HepG2 (cell line): ENCODE data around the gene ZNF394. TPM values are rescaled to one million over a fixed set of nuclear protein-coding genes. Genes with fewer than 3 reads are reported as not detected.

Source experiments
- CREB1 ChIP-seq, 2 experiments: fragments of 450-650 bp in 1 of 2; IDR thresholded peaks; 2 replicates each; pipeline ENCODE4 v1.6.1; 2016 to 2017; ENCODE audit warnings: control low read depth in 1 of 2, mild to moderate bottlenecking in 1 of 2, missing compliant biosample characterization in 1 of 2, missing genetic modification characterization in 1 of 2
- HDAC1 ChIP-seq: sonication (generic); formaldehyde crosslinking; IDR thresholded peaks from 2 replicates; pipeline ENCODE4 v1.5.1; 2020; ENCODE audit warnings: mild to moderate bottlenecking, missing genetic modification reagents
- HMG20B ChIP-seq: conservative IDR thresholded peaks from 2 replicates; pipeline ENCODE4 v1.6.1; 2016; ENCODE audit warnings: missing genetic modification reagents, missing compliant biosample characterization
- KAT8 ChIP-seq: IDR thresholded peaks from 2 replicates; pipeline ENCODE4 v1.6.1; 2016; ENCODE audit warnings: missing genetic modification reagents, missing compliant biosample characterization
- NAIF1 ChIP-seq: sonication (generic); formaldehyde crosslinking; IDR thresholded peaks from 2 replicates; pipeline ENCODE4 v1.5.0; 2020; ENCODE audit warnings: mild to moderate bottlenecking, missing genetic modification reagents, borderline replicate concordance
- RARG ChIP-seq: sonication (generic); formaldehyde crosslinking; IDR thresholded peaks from 2 replicates; pipeline ENCODE4 v1.4.0; 2020; ENCODE audit warnings: low read depth, mild to moderate bottlenecking, missing genetic modification reagents
- ZBTB37 ChIP-seq: sonication (generic); formaldehyde crosslinking; IDR thresholded peaks from 2 replicates; pipeline ENCODE4 v1.4.0; 2020; ENCODE audit warnings: mild to moderate bottlenecking, missing genetic modification reagents
- ZNF232 ChIP-seq: sonication (generic); formaldehyde crosslinking; IDR thresholded peaks from 2 replicates; pipeline ENCODE4 v1.4.0; 2020; ENCODE audit warnings: missing genetic modification reagents, borderline replicate concordance
- ZNF605 ChIP-seq: sonication (generic); formaldehyde crosslinking; IDR thresholded peaks from 2 replicates; pipeline ENCODE4 v1.8.0; 2022; ENCODE audit warnings: mild to moderate bottlenecking, missing genetic modification reagents
- ZNF781 ChIP-seq: sonication (generic); formaldehyde crosslinking; IDR thresholded peaks from 2 replicates; pipeline ENCODE4 v1.5.1; 2020; ENCODE audit warnings: borderline replicate concordance, mild to moderate bottlenecking, missing genetic modification reagents; ENCODE audit errors: not compliant biosample characterization
- polyA plus RNA-seq, 8 experiments: library from polyadenylated mRNA; depleted of rRNA in 3 of 8; stranded (reverse) in 7 of 8; unstranded in 1 of 8; fragments of >200 nt; fragmentation: Illumina TruSeq in 4 of 8; extraction: Trizol in 4 of 8; gene quantifications; 2 replicates each; pipeline versions ENCODE4 v1.2.1 to v1.2.3, GENCODE V29; 2011 to 2016; ENCODE audit warnings: low read depth in 4 of 8, missing spikeins in 1 of 8, mixed read lengths in 1 of 8; ENCODE audit not compliant: insufficient read depth in 1 of 8
- total RNA-seq, 5 experiments: library from RNA; depleted of rRNA; stranded (reverse); fragments of >200 nt; fragmentation: Illumina TruSeq; extraction: Trizol; gene quantifications; 2 replicates each; pipeline ENCODE4 v1.2.3, GENCODE V29; 2016; ENCODE audit warnings: low read depth in 1 of 5
- TF ChIP-seq, protein P1 (sequence below): IDR thresholded peaks from 2 replicates; pipeline ENCODE4 v1.4.0; 2020; ENCODE audit warnings: mild to moderate bottlenecking, missing genetic modification reagents
- TF ChIP-seq, protein P2 (sequence below): IDR thresholded peaks from 2 replicates; pipeline ENCODE4 v1.6.1; 2016
- TF ChIP-seq, protein P3 (sequence below): sonication (generic); formaldehyde crosslinking; IDR thresholded peaks from 2 replicates; pipeline ENCODE4 v1.8.1; 2022; ENCODE audit warnings: mild to moderate bottlenecking, missing genetic modification reagents
- TF ChIP-seq, protein P4 (sequence below): IDR thresholded peaks from 2 replicates; pipeline ENCODE4 v1.6.1; 2016; ENCODE audit warnings: mild to moderate bottlenecking
- TF ChIP-seq, protein P5 (sequence below): sonication (generic); formaldehyde crosslinking; IDR thresholded peaks from 2 replicates; pipeline ENCODE4 v1.4.0; 2020; ENCODE audit warnings: missing genetic modification reagents, borderline replicate concordance

Gene ZNF394
- total and polyA plus RNA-seq, 2 of the 13 experiments (the other 11 are each of a cell fraction or from before 2014, with no cell fraction given), result 7.8 to 19.6 TPM

GRCh38 chr7:99499721-99500636 is at the start of gene ZNF394 (continued):
- TF ChIP-seq, protein P1, sequence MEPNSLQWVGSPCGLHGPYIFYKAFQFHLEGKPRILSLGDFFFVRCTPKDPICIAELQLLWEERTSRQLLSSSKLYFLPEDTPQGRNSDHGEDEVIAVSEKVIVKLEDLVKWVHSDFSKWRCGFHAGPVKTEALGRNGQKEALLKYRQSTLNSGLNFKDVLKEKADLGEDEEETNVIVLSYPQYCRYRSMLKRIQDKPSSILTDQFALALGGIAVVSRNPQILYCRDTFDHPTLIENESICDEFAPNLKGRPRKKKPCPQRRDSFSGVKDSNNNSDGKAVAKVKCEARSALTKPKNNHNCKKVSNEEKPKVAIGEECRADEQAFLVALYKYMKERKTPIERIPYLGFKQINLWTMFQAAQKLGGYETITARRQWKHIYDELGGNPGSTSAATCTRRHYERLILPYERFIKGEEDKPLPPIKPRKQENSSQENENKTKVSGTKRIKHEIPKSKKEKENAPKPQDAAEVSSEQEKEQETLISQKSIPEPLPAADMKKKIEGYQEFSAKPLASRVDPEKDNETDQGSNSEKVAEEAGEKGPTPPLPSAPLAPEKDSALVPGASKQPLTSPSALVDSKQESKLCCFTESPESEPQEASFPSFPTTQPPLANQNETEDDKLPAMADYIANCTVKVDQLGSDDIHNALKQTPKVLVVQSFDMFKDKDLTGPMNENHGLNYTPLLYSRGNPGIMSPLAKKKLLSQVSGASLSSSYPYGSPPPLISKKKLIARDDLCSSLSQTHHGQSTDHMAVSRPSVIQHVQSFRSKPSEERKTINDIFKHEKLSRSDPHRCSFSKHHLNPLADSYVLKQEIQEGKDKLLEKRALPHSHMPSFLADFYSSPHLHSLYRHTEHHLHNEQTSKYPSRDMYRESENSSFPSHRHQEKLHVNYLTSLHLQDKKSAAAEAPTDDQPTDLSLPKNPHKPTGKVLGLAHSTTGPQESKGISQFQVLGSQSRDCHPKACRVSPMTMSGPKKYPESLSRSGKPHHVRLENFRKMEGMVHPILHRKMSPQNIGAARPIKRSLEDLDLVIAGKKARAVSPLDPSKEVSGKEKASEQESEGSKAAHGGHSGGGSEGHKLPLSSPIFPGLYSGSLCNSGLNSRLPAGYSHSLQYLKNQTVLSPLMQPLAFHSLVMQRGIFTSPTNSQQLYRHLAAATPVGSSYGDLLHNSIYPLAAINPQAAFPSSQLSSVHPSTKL (CRISPR knock-in tag), result peak; percentile 58
- TF ChIP-seq ZBTB37 (CRISPR knock-in tag) (no peak; the same call in 1 of the 2 replicates), ZNF605 (peak; percentile 70; the same call in 1 of the 2 replicates), HDAC1 (CRISPR knock-in tag) (peak; percentile 92), CREB1 (IDR thresholded peaks at IDR 0.05) (peak; percentile 94), CREB1 (CRISPR knock-in tag; IDR thresholded peaks at IDR 0.05) (peak; percentile 99), HMG20B (CRISPR knock-in tag) (0 out of 2 replicates have a peak, but pooled peaks have one; percentile 45), ZNF781 (no peak), NAIF1 (CRISPR knock-in tag) (no peak), ZNF232 (CRISPR knock-in tag) (peak; percentile 56; the same call in 1 of the 2 replicates), KAT8 (peak; percentile 98), RARG (no peak)
- TF ChIP-seq, protein P2, sequence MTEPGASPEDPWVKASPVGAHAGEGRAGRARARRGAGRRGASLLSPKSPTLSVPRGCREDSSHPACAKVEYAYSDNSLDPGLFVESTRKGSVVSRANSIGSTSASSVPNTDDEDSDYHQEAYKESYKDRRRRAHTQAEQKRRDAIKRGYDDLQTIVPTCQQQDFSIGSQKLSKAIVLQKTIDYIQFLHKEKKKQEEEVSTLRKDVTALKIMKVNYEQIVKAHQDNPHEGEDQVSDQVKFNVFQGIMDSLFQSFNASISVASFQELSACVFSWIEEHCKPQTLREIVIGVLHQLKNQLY (CRISPR knock-in tag), result no peak
- TF ChIP-seq, protein P3, sequence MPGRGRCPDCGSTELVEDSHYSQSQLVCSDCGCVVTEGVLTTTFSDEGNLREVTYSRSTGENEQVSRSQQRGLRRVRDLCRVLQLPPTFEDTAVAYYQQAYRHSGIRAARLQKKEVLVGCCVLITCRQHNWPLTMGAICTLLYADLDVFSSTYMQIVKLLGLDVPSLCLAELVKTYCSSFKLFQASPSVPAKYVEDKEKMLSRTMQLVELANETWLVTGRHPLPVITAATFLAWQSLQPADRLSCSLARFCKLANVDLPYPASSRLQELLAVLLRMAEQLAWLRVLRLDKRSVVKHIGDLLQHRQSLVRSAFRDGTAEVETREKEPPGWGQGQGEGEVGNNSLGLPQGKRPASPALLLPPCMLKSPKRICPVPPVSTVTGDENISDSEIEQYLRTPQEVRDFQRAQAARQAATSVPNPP (CRISPR knock-in tag), result no peak
- TF ChIP-seq, protein P4, sequence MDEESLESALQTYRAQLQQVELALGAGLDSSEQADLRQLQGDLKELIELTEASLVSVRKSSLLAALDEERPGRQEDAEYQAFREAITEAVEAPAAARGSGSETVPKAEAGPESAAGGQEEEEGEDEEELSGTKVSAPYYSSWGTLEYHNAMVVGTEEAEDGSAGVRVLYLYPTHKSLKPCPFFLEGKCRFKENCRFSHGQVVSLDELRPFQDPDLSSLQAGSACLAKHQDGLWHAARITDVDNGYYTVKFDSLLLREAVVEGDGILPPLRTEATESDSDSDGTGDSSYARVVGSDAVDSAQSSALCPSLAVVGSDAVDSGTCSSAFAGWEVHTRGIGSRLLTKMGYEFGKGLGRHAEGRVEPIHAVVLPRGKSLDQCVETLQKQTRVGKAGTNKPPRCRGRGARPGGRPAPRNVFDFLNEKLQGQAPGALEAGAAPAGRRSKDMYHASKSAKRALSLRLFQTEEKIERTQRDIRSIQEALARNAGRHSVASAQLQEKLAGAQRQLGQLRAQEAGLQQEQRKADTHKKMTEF, result peak; percentile 54
- TF ChIP-seq, protein P5, sequence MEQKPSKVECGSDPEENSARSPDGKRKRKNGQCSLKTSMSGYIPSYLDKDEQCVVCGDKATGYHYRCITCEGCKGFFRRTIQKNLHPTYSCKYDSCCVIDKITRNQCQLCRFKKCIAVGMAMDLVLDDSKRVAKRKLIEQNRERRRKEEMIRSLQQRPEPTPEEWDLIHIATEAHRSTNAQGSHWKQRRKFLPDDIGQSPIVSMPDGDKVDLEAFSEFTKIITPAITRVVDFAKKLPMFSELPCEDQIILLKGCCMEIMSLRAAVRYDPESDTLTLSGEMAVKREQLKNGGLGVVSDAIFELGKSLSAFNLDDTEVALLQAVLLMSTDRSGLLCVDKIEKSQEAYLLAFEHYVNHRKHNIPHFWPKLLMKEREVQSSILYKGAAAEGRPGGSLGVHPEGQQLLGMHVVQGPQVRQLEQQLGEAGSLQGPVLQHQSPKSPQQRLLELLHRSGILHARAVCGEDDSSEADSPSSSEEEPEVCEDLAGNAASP (CRISPR knock-in tag), result no peak
